Spleen (tissue), 7 donors: Measurements from ENCODE around the gene IL24.
A peak's percentile ranks its signal among the peaks of the same experiment; 100 is the strongest.

ENCODE experiments used
- CTCF ChIP-seq, 11 experiments: fragments of 200-600 bp in 7 of 11; fragments of 450-650 bp in 4 of 11; sonication (generic) in 4 of 11; IDR thresholded peaks in 8 of 11; conservative IDR thresholded peaks in 3 of 11; 1 replicate in 7 of 11; 2 replicates in 4 of 11; pipeline versions ENCODE4 v1.4.0 to v1.8.0; 2016 to 2021; ENCODE audit warnings: antibody characterized with exemption in 11 of 11, inconsistent platforms in 4 of 11, mild to moderate bottlenecking in 1 of 11
- POLR2A ChIP-seq, 3 donors: fragments of 450-650 bp; IDR thresholded peaks; one replicate each; pipeline ENCODE4 v1.5.1; 2017; ENCODE audit warnings: antibody characterized with exemption in 3 of 3, mild to moderate bottlenecking in 1 of 3
- POLR2AphosphoS5 ChIP-seq, 3 donors: sonication (generic); formaldehyde crosslinking; IDR thresholded peaks; one replicate each; pipeline ENCODE4 v1.5.1; 2017; ENCODE audit warnings: antibody characterized with exemption in 3 of 3
- donor health status: DM: no; HTN: no; CAD: no; lungs with moderate emphysema.
- donor health status: DM: no; HTN: no; CAD: no.
- donor health status: DM: no; HTN: no; CAD: no.

- TF ChIP-seq CTCF (IDR thresholded peaks at IDR 0.05 in 8 of 11, conservative IDR thresholded peaks at IDR 0.05 in 3 of 11) (no peak), POLR2A (IDR thresholded peaks at IDR 0.05) (no peak), POLR2AphosphoS5 (IDR thresholded peaks at IDR 0.05) (peak in 1 of 3 donors; percentile 25)
Measured at GRCh38 chr1:206901944-206902343, 4.7 kb downstream of the IL24 start.
